PFSK-1 (cell line): ENCODE measurements around the gene CBX1.

Experiments used
- FOXP2 ChIP-seq: optimal IDR thresholded peaks from 2 replicates; pipeline ENCODE3; 2011; ENCODE audit warnings: borderline replicate concordance, control low read depth, inconsistent platforms; ENCODE audit not compliant: insufficient read depth; ENCODE audit errors: extremely low read length, extremely low read depth
- POLR2AphosphoS5 ChIP-seq: IDR thresholded peaks from 2 replicates; pipeline ENCODE4 v1.6.1; 2012; ENCODE audit warnings: low read depth, mild to moderate bottlenecking, control low read depth, low read length, moderate library complexity
- SIN3A ChIP-seq: IDR thresholded peaks from 2 replicates; pipeline ENCODE4 v1.6.1; 2012; ENCODE audit warnings: mild to moderate bottlenecking, low read length, moderate library complexity, borderline replicate concordance; ENCODE audit not compliant: insufficient read depth
- TAF1 ChIP-seq: IDR thresholded peaks from 2 replicates; pipeline ENCODE4 v1.6.1; 2012; ENCODE audit warnings: low read length, control low read depth, borderline replicate concordance; ENCODE audit not compliant: insufficient read depth
- TF ChIP-seq, protein P1 (sequence below), 2 experiments: IDR thresholded peaks; 2 replicates each; pipeline versions ENCODE4 v1.6.1 to v1.8.0; 2011 to 2012; ENCODE audit warnings: low read depth in 2 of 2, low read length in 2 of 2, control low read depth in 1 of 2, inconsistent platforms in 1 of 2, mild to moderate bottlenecking in 1 of 2, moderate library complexity in 1 of 2; ENCODE audit not compliant: insufficient read depth in 1 of 2

CBX1 gene

DNA sequence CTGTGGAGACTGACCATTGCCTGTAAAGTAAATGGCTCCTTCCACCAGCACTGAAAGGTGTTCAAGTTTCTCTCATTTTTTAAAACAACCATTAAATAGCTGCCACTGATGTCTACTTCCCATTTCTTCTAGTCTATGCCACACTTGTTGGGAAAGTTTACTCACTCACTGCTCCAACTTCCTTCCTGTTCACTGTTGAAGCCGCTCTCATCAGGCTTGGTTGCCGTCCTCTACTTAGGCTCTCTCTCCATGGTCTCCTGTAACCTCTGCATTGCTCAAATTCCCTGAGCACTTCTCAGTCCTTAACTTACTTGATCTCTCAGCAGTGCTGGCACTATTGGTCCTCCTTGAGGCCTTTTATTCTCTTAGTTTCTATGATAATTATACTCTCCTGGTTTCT is 38.7 kb upstream of the CBX1 start:
- TF ChIP-seq, protein P1, sequence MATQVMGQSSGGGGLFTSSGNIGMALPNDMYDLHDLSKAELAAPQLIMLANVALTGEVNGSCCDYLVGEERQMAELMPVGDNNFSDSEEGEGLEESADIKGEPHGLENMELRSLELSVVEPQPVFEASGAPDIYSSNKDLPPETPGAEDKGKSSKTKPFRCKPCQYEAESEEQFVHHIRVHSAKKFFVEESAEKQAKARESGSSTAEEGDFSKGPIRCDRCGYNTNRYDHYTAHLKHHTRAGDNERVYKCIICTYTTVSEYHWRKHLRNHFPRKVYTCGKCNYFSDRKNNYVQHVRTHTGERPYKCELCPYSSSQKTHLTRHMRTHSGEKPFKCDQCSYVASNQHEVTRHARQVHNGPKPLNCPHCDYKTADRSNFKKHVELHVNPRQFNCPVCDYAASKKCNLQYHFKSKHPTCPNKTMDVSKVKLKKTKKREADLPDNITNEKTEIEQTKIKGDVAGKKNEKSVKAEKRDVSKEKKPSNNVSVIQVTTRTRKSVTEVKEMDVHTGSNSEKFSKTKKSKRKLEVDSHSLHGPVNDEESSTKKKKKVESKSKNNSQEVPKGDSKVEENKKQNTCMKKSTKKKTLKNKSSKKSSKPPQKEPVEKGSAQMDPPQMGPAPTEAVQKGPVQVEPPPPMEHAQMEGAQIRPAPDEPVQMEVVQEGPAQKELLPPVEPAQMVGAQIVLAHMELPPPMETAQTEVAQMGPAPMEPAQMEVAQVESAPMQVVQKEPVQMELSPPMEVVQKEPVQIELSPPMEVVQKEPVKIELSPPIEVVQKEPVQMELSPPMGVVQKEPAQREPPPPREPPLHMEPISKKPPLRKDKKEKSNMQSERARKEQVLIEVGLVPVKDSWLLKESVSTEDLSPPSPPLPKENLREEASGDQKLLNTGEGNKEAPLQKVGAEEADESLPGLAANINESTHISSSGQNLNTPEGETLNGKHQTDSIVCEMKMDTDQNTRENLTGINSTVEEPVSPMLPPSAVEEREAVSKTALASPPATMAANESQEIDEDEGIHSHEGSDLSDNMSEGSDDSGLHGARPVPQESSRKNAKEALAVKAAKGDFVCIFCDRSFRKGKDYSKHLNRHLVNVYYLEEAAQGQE (IDR thresholded peaks at IDR 0.05; ENCODE audit: insufficient read depth in 1 of 2, low read depth in 2 of 2, low read length in 2 of 2): no peak
- no peak for TF ChIP-seq POLR2AphosphoS5
- no peak for TF ChIP-seq TAF1
- no peak for TF ChIP-seq FOXP2
- TF ChIP-seq SIN3A: no peak

DNA sequence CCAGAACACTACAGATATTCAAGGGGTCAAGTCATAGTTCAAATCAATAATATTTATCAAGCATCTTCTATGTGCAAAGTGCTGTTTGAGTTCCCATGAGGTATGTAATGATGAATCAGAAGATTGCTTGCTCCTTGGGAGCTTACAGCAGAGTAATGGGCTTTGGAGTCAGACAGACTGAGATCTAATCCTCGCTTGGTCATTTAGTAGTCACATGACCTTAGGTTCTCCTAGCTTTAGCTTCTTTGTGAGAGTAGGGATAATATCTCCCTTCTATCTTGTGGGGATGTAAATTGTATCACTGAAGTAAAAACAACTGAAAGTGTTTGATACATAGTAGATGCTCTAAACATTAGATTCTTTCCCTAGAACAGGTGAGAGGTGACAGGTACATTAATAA is 36.4 kb upstream of the CBX1 start:
- TF ChIP-seq TAF1 (no peak), POLR2AphosphoS5 (no peak), SIN3A (no peak)
- TF ChIP-seq, protein P1 (IDR thresholded peaks at IDR 0.05; ENCODE audit: insufficient read depth in 1 of 2, low read depth in 2 of 2, low read length in 2 of 2): no peak

DNA sequence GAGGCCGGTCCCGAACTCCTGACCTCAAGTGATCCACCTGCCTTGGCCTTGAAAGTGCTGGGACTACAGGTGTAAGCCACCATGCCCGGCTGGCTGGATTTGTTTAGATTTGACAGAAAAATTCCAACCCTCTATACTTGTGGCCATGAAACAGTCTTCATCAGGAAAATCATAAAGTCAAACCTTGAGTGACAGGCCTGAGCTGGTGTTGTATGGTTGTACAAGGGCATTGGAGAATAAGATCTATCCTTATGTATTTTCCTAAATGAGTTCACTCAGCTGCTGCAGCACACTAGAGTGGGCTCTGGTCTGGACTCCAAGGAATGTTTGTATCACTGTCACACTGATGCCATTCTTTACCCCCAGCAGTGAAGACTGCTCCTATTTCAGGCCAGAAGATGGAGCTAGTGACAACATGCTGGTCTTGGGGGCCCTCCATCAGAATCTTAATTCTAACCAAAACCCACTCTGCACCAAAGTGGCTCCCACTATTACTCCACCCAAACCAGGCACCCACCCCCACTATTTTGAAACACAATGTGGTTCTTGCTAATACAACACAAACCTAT is 33.7 kb upstream of the CBX1 start:
- no peak for TF ChIP-seq POLR2AphosphoS5
- no peak for TF ChIP-seq FOXP2
- TF ChIP-seq TAF1: no peak
- TF ChIP-seq, protein P1 (IDR thresholded peaks at IDR 0.05; ENCODE audit: insufficient read depth in 1 of 2, low read depth in 2 of 2, low read length in 2 of 2): no peak
- TF ChIP-seq SIN3A: no peak

DNA sequence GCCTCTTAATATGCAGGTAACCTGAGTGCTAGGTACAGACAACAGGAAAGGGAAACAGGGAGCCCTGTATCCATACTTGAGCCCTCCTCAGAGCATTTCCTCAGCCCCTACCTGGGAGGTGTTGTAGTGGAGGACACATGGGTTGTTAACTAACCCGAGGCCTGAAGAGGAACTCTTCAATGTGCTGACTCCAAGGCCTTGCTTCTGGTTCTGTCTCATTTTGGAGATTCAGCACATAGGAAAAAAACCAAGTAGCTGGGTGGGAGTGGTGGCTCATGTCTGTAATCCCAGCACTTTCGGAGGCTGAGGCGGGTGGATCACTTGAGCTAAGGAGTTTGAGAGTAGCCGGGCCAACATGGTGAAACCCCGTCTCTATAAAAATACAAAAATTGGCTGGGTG is 31.1 kb upstream of the CBX1 start:
- TF ChIP-seq, protein P1 (IDR thresholded peaks at IDR 0.05; ENCODE audit: insufficient read depth in 1 of 2, low read depth in 2 of 2, low read length in 2 of 2): no peak
- TF ChIP-seq POLR2AphosphoS5: no peak

DNA sequence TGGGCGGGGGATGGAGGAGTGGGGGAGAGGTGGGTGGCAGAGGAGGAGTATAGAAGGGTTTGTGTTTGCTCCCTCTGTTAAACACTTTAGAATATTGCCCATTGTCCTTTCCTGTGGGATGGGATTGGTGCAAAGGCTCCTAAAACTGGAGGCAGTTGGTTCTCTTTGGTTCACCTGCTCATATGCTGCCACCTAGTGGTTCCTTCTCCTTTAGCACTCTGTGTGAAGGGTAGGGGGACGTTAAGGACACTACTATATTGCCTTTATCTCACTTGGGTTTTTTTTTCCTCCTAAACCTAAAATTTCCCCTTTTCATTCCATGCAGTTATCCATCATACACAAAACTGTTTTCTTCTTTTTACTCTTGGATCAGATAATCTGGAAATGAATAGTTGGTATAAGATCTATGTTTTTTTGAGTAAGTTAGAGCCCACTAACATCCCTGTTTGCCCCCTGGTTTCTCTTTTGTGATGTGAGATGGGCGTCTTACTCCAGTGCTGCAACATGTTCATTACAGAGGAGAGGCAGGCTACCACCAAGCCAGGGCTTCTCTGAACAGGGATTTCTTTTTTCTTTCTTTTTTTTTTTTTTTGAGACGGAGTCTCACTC is 30.0 kb upstream of the CBX1 start:
- TF ChIP-seq POLR2AphosphoS5: no peak
- no peak for TF ChIP-seq FOXP2
- no peak for TF ChIP-seq TAF1
- no peak for TF ChIP-seq SIN3A
- TF ChIP-seq, protein P1 (IDR thresholded peaks at IDR 0.05; ENCODE audit: insufficient read depth in 1 of 2, low read depth in 2 of 2, low read length in 2 of 2): no peak
